ENCODE measurements around the gene WNT9B.

The WNT9B gene

GRCh38 chr17:46857600-46857999 lies 6.2 kb downstream of the WNT9B start:
- DNase-seq: no peak

DNA sequence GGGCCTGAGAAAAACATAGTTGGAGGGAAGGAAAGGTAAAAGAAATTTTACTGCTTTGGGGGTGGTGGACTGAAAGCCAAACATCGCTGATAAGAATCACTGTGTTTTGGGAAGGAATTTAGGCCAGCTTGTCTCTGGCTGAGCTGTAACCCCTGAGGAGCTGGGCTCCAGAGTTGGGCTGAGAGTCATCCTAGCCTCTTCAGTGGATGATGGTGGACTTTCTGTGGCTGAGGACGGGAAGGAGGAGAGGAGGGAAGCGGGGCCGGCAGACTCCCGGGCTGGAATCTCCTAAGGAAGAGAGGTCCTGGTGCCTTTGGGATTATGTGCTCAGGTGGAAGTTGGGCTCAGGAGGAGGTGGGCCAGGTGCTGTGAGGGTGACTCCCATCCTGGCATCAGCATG lies 8.6 kb downstream of the WNT9B start:
- no peak for DNase-seq

- no peak for DNase-seq
Observed at GRCh38 chr17:46862949-46863348, 11.6 kb downstream of the WNT9B start.

GRCh38 chr17:46863383-46864121 lies 12.2 kb downstream of the WNT9B start:
- DNase-seq: no peak

DNA sequence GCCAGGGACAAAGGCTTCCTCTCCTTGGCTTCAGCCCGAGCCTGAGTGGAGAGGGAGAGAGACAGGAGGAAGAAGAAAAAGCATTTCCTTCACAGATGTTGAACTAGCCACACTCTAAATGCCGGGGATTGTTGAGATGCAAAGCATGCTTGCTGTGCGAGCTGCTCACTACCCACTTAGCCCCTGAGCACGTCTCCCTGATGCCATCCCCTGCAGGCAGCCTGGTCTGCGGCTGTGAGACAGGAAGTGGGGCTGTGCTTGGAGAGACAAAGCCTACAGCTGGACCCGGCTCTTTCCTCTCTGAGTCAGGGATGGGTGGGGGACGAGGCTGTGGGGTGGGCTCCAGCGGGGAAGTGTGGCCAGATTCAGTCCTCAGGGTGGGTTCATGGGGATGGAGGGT lies 13.7 kb downstream of the WNT9B start:
- no peak for DNase-seq

GRCh38 chr17:46866325-46866724 lies 14.9 kb downstream of the WNT9B start:
- DNase-seq: no peak

GRCh38 chr17:46866747-46867146 lies 15.4 kb downstream of the WNT9B start:
- no peak for DNase-seq

DNA sequence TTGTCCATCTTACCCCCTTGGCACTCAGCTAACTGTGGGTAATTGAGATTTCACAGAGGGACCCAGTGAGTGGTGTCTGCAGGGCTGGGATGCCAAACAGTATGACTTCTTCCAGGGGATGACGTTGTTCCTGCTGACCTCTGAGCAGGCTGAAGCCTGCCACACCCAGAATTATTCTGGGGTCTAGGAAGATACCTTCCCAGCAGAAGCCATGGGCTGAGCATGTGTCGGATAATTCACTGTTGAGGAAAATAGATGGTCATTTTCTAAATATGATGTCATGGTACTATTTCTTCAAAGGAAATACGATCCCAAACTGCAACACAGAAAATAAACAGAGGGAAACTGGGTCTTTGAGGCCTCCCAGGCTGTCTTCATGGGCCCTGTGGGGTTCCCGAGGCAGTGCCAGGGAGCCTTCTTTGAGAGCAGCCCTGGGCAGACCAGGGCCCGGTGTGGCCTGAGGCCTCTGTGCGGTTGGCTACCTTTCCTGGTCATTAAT lies 17.4 kb downstream of the WNT9B start:
- DNase-seq: no peak

DNA sequence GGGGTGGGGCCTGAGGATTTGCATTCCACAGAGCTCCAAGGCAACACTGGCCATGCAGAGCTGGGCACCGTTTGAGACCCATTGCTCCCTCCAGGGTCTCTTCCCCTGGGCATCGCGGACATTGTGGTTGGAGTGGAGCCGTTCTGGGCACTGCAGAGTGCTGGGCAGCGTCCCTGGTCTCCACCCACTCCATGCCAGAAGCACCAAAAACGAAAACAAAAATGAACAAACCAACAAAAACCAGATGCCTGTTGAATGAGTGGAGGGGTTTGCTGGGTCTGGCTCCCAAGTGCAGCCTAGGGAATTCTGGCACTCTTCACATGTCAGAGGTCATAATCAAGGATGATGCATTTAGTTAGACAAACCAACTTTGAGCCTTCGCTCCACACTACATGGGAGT lies 17.9 kb downstream of the WNT9B start:
- no peak for DNase-seq

GRCh38 chr17:46869975-46870803 lies 18.8 kb downstream of the WNT9B start:
- no peak for DNase-seq

DNA sequence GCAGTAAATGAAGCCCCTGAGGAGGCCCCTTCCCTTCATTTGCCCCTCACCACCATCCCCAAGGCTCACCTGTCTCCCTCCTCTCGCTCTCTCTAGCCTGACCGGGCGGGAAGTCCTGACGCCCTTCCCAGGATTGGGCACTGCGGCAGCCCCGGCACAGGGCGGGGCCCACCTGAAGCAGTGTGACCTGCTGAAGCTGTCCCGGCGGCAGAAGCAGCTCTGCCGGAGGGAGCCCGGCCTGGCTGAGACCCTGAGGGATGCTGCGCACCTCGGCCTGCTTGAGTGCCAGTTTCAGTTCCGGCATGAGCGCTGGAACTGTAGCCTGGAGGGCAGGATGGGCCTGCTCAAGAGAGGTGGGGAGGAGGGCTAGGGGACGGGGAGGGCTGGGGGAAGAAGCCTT lies 21.0 kb downstream of the WNT9B start:
- DNase-seq: no peak

DNA sequence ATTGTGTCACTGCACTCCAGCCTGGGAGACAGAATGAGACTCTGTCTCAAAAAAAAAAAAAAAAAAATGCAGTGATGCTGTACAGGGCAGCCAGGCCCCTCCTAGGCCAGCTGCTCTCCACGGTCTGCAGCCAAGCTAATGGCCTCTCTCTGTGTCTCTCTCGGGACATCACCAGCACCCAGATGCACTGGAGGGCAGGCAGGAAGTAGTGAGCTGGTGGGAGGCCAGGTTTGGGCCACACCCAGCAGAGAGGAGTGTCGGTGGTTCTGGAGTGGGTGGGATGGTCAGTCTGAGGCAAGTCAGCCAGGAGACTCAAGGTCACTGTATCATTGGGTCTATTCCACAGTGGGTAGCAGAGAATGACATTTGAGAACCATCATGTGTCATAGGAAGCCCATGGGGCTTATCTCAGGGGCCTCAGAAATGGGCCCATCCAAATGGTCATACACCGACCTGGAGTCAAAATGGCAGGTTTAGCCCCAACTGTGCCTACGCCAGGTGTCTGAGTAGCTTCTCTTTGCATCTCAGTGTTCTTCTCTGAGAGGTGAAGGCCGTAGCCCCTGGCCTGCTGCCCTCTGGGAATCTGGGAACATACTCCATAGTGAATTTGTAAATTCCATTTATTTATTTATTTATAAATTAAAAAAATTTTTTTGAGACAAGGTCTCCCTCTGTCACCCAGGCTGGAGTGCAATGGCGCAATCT lies 22.7 kb downstream of the WNT9B start:
- no peak for DNase-seq

DNA sequence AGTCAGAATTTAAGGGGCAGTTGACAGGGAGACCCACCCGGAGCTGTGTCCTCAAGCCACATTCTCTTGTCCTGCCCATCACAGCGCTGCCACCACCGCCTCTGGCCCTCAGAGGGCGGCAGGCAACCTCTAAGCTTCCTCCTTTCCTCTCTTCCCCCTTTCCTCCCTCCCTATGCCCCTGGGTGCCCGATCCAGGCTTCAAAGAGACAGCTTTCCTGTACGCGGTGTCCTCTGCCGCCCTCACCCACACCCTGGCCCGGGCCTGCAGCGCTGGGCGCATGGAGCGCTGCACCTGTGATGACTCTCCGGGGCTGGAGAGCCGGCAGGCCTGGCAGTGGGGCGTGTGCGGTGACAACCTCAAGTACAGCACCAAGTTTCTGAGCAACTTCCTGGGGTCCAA lies 23.5 kb downstream of the WNT9B start:
- no peak for DNase-seq

GRCh38 chr17:46875849-46876352 lies 24.5 kb downstream of the WNT9B start:
- no peak for DNase-seq

DNA sequence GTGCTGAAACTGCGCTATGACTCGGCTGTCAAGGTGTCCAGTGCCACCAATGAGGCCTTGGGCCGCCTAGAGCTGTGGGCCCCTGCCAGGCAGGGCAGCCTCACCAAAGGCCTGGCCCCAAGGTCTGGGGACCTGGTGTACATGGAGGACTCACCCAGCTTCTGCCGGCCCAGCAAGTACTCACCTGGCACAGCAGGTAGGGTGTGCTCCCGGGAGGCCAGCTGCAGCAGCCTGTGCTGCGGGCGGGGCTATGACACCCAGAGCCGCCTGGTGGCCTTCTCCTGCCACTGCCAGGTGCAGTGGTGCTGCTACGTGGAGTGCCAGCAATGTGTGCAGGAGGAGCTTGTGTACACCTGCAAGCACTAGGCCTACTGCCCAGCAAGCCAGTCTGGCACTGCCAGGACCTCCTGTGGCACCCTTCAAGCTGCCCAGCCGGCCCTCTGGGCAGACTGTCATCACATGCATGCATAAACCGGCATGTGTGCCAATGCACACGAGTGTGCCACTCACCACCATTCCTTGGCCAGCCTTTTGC lies 25.0 kb downstream of the WNT9B start:
- DNase-seq: no peak

GRCh38 chr17:46876926-46877325 lies 25.5 kb downstream of the WNT9B start:
- DNase-seq: no peak

DNA sequence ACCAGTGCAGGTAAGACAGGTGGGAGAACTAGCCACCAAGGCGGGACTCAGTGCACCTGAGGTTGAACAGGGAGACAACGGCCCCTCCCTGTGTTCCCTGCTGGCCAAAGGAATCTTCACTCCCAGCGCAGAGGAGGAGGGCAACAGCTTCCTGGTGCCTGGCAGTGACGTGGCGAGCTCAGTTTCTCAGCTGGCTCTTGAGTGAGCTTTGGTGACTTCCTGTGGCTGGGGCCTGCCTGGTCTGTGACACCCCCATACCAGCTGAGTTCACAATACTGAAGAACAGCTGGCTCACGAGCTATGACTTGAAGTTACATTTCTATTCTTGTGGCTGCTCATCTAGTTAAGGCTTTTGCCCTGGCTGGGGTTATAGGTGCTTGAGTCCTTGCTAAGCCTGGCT lies 26.1 kb downstream of the WNT9B start:
- DNase-seq: no peak

DNA sequence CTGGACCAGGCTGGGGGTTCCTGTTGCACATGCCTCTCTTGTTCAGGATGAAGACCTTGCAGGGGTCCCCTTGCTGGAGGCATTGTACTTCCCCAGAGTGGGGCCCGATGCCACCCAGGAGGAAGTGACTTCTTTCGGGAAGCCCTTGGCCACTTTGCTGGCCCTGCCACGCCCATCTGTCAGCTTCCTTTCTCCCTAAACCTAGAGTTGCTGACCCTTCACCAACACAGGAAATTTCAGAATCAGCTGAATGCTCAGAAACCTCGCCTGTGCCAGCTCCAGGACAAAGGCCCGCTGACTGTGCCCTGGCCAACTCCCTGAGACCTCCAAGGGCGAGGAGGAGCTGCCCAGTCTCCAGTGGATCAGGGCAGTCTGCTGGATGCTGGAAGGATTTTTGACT lies 26.7 kb downstream of the WNT9B start:
- no peak for DNase-seq

DNA sequence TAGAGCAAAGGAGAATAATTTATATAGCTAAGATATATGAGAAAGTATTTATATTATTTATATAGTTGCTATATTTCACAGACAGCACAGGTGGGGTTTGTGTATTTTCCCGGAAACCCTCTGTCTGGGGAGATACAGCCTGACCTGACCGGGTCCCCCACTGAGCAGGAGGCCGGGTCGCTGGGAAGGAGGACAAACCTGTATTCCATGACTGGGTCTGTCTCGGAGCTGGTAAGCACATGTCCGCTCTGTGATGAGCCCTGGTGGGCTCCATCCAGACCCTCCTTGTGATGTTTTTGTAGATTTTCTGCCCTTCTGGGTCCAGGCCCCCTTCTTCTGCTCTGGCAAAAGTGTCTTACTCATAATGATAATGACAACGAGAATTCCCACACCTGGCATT lies 27.7 kb downstream of the WNT9B start:
- no peak for DNase-seq

GRCh38 chr17:46881015-46881414 lies 29.6 kb downstream of the WNT9B start:
- no peak for DNase-seq

DNA sequence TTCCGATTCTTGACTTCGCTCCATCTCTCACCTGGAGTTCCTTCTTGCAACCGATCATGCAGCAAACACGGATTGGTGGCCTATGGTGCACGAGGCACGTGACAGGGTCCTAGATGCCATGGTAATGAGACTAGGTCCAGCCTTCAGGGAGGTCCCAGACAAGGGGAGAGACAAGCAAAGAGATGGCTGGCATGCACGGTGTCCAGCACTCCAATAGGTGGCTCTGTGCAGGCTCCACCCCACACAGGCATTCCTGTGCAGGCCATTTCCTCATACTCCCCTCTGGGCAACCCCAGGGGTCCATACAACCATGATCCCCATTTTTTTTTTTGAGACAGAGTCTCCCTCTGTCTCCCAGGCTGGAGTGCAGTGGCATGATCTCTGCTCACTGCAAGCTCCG lies 31.3 kb downstream of the WNT9B start:
- DNase-seq: no peak

GRCh38 chr17:46883871-46884520 lies 32.6 kb downstream of the WNT9B start:
- DNase-seq: no peak

DNA sequence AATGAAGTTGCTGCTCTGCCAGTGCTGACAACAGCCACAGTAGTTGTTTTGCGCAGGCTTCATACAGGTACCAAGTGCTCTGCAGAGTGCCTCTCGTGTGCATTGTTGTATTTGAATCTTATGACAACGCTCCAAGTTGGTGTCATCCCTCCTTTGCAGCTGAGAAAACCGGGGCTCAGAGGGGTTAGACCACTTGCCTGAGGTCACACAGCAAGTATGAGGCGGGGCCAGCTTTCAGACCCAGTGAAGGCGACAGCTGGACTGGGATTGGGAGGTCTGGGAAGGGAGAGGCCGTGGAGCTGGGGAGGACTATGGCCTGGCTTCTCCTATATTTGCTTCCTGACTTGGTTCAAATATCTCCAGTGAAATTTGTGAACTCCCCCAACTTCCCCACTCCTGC lies 33.2 kb downstream of the WNT9B start:
- no peak for DNase-seq

Measured in CD4-positive, alpha-beta T cell treated with Interleukin-6 for 4 hours (primary cell).